WTC11 (cell line): ENCODE measurements around the gene TMEM215.

ENCODE experiments used
- ATF2 ChIP-seq: sonication (generic); formaldehyde crosslinking; IDR thresholded peaks from 2 replicates; pipeline ENCODE4 v1.8.1; 2022; ENCODE audit warnings: low read depth, missing genetic modification reagents, borderline replicate concordance
- EMX1 ChIP-seq: fragments of 250-450 bp; sonication (Bioruptor Pico); IDR thresholded peaks from 2 replicates; pipeline ENCODE4 v1.8.0; 2021; ENCODE audit warnings: mild to moderate bottlenecking
- FOXK1 ChIP-seq: sonication (generic); formaldehyde crosslinking; IDR thresholded peaks from 2 replicates; pipeline ENCODE4 v1.8.0; 2022; ENCODE audit warnings: mild to moderate bottlenecking, moderate library complexity, missing genetic modification reagents
- KAT7 ChIP-seq: sonication (generic); formaldehyde crosslinking; IDR thresholded peaks from 2 replicates; pipeline ENCODE4 v1.8.1; 2023; ENCODE audit warnings: missing genetic modification reagents, mild to moderate bottlenecking, borderline replicate concordance
- TF ChIP-seq, protein P1 (sequence below): fragments of 200-600 bp; IDR thresholded peaks from 2 replicates; pipeline ENCODE4 v1.8.0; 2022; ENCODE audit warnings: antibody characterized with exemption
- TF ChIP-seq, protein P2 (sequence below): sonication (generic); formaldehyde crosslinking; conservative IDR thresholded peaks from 2 replicates; pipeline ENCODE4 v1.8.1; 2022; ENCODE audit warnings: mild to moderate bottlenecking, missing genetic modification reagents
- TF ChIP-seq, protein P3 (sequence below): sonication (generic); formaldehyde crosslinking; IDR thresholded peaks from 2 replicates; pipeline ENCODE4 v1.8.1; 2023; ENCODE audit warnings: mild to moderate bottlenecking, missing genetic modification reagents, moderate library complexity

- TF ChIP-seq, protein P1, sequence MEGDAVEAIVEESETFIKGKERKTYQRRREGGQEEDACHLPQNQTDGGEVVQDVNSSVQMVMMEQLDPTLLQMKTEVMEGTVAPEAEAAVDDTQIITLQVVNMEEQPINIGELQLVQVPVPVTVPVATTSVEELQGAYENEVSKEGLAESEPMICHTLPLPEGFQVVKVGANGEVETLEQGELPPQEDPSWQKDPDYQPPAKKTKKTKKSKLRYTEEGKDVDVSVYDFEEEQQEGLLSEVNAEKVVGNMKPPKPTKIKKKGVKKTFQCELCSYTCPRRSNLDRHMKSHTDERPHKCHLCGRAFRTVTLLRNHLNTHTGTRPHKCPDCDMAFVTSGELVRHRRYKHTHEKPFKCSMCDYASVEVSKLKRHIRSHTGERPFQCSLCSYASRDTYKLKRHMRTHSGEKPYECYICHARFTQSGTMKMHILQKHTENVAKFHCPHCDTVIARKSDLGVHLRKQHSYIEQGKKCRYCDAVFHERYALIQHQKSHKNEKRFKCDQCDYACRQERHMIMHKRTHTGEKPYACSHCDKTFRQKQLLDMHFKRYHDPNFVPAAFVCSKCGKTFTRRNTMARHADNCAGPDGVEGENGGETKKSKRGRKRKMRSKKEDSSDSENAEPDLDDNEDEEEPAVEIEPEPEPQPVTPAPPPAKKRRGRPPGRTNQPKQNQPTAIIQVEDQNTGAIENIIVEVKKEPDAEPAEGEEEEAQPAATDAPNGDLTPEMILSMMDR: no peak
- TF ChIP-seq EMX1 (CRISPR knock-in tag): no peak
- TF ChIP-seq, protein P2, sequence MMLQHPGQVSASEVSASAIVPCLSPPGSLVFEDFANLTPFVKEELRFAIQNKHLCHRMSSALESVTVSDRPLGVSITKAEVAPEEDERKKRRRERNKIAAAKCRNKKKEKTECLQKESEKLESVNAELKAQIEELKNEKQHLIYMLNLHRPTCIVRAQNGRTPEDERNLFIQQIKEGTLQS (CRISPR knock-in tag): no peak
- TF ChIP-seq, protein P3, sequence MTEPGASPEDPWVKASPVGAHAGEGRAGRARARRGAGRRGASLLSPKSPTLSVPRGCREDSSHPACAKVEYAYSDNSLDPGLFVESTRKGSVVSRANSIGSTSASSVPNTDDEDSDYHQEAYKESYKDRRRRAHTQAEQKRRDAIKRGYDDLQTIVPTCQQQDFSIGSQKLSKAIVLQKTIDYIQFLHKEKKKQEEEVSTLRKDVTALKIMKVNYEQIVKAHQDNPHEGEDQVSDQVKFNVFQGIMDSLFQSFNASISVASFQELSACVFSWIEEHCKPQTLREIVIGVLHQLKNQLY (CRISPR knock-in tag): no peak
- TF ChIP-seq FOXK1 (CRISPR knock-in tag): no peak
- TF ChIP-seq KAT7 (CRISPR knock-in tag): no peak
- TF ChIP-seq ATF2 (CRISPR knock-in tag): no peak
Observed at GRCh38 chr9:32748013-32748412, 35.3 kb upstream of the TMEM215 start.
